ENCODE data around the gene MOB2.
A peak's percentile ranks its signal among the peaks of the same experiment; 100 is the strongest.

MOB2 gene, protein sequence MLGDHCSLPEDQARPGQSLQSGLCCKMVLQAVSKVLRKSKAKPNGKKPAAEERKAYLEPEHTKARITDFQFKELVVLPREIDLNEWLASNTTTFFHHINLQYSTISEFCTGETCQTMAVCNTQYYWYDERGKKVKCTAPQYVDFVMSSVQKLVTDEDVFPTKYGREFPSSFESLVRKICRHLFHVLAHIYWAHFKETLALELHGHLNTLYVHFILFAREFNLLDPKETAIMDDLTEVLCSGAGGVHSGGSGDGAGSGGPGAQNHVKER
- 44.5 reads per million, percentile 65 among the genes with 10 or more reads in this experiment for total RNA-seq

DNA sequence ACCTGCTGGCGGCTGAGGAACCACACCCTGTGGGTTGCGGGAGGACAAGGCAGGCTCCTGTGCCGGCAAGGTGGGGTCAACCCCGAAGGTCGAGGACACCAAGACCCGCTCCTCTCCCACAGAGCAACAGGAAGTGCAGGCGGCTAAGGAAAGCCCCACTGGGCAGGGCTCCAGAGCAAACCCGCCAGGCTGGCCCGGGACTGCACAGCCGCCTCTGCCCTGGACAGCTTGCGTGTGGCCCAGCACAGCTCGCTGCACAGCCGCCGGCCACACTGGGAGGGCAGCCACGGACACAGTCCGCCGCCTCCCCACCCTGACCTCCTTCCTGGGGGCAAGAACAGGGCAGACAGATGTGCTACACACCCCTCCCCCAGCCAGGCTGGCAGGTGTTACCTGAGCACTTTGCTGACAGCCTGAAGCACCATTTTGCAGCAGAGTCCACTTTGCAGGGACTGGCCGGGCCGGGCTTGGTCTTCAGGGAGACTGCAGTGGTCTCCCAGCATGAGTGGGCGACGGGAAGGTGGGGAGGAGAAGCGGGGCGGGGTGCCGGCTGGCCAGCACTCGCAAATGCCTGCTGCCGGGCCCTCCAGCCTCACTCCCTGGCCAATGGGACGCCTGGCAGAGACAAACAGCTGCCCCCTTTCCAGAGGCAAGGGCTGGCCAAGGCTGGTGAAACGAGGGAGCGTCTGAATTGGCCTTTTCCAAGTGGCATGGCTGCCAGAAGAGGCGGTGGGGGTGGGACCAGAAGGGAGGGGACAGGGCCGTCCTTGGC is at the start of gene MOB2:
Gene MOB2 (minus strand): TSS at position 726 of the 772 bp plus-strand sequence. CDS start 223 bp downstream, at position 503.
- no peak for DNase-seq

DNA sequence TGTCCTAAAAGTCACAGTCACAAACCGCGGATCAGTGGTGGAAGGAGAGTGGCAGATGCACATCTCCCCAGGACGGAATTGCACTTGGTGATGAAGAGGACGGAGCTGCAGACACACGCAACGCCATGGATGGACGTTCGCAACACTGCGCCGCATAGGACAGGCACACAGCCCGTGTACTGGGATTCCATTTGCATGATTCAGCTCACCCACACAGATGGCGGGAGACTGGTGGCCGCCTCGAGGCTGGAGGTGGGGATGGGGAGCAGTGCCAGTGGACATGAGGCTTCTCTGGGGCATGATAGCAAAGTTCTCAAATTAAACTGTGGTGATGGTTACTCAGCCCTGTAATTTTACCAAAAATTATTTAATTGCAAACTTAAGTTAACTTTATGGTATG is 48.1 kb upstream of the MOB2 start:
- no peak for DNase-seq

DNA sequence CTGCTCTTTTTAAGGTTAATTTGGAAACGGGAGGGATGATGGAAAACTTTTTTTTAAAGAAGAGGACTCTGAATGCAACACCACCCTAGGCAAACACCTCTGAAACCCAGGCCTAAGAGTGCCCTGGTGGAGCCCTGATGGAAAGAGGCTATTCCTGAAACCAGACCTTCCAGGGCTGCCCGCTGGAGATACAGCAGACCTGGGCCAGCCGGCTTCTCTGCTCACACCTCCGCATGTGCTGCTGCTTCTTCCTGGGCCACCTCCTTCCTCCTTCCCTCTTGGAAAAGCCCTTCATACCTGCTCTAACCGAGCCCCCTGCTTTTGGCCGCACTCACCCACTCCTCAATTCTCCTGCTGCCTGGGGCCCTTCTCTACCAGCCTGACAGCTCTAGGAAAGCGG is 47.6 kb upstream of the MOB2 start:
- no peak for DNase-seq

DNA sequence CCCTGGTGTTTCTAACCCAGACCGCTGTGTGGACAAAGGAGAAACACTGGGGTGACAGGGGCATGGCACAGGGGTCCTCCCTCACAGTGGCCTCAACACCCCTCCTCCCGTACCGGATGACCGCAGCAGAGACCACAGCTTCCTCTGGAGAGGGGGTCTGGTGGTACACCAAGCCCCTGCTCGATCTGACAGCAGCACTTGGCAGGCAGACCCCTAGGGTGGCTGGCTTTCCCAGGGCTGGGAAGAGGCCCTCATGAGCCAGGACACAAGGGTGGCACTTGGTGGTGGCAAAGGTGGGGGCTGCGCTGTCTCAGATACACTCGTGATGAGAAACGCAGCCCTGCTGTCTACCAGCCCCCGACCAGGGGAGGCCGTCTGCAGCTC is 46.8 kb upstream of the MOB2 start:
- no peak for DNase-seq

DNA sequence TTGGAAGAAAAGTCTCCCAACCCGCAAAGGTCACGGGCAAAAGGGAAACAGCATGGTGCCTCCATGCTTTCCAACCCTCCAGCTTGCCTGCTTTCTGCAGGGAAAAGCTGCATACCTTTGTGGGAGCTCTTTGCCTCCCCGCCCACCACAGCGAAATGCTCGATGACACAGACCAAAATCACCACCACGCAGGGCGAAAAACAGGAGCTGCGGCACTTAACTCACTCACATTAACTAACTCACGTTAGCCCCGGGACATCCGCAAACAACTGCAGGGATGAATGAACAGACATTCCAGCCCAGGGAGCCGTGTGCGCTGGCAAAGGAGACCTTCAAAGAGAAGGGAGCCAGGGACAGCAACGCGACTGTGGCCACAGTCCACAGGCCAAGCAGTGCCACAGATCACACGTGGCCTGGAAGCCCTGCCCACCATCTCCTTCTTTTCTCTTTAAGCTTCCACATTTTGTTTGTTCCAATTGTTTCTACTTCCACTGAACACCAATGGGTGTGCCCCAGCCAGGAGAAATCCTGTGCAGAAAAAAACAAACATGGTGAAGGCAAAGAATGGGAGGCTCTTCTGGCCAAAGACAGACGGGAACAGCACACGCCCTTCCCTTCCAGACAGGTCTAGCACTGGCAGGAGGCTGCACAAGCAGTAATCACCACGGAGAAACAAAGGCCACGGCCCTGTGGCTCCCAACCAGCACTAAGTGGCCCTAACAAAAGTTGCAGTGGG is 46.2 kb upstream of the MOB2 start:
- DNase-seq, result no peak

DNA sequence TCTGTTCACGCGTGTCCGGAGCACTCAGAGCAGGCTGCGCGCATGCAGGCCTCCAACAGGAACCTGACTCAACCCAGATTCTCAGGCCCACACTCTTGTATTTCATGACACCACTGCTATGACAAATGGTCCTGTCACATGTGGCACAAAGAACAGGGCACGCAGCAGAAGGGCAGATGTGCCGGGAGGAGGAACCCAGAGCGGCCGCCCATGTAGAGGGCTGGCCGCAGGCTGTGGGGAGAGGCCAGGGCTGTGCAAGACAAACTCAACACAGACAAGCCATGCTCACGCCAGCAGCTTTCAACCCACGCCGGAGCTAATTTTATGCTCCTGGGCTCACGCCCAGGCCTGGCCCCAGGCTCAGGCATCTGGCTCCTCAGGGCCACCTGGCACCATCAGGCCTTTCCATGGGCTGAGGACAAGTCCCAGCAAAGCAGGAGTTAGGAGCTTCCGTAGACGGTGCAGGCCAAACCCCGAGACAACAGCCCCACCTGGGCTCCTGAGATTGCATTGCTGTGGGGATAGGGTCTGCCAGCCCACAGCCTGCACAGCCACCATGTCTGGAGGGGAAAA is 45.5 kb upstream of the MOB2 start:
- DNase-seq, result no peak

DNA sequence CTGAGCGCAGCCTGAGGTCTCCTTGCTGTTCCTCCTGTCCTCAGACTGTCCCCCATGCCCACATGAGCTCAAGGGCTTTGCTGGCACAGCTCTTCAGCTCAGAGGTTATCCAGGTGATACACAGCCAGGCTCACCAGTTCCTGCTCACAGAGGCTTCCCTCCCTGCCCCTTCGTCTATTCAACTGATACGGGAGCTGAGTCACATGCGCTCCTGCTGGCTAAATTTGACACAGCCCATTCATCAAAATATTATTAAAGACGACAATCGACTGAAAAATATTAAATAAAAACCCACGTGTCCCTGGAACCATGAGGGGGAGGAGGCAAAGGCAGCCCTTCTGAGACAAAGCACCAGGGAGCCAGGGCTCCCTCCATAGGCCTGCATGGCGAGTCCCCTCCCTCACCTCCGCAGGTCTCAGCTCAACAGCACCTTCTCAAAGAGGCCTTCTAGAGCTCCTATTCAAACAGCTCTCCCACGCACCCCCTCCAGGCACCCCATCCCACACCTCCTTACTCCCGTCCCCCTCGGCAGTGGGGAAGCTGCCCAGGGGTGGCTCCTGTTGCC is 45.0 kb upstream of the MOB2 start:
- no peak for DNase-seq

DNA sequence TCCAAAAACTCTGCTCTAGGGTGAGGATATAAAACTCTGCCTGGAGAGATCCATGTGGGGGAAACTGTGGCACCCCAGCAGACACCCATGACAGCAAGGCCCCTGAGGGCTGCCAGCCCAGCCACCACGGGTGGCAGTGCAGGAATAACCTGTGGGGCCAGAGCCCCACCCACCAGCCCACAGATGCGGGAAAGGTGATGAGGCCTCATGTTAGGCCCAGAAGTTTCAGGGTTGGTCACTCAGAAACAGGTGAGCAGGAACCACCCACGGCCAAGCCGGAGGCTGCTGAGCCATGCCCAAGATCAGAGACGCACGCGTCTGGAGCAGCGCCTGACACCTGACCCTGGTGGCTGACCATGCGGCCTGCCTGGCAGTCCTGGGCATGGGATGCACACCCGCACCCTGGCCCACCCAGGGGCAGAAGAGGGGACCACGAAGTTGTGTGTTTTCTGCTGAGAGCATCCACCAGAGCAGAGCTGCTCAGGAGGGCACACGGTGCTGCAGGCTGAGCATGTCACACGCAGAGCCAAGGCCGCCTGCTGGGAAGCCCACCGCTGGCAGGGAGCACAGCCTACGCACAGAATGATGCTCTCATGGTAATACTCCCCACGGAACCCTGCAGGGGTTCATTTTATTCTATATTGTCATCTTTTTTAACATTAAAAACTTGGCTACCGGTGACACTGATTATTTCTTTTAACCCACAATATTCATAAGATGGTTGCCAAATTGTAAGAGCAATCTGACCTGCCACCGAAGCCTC is 44.3 kb upstream of the MOB2 start:
- DNase-seq, result no peak

DNA sequence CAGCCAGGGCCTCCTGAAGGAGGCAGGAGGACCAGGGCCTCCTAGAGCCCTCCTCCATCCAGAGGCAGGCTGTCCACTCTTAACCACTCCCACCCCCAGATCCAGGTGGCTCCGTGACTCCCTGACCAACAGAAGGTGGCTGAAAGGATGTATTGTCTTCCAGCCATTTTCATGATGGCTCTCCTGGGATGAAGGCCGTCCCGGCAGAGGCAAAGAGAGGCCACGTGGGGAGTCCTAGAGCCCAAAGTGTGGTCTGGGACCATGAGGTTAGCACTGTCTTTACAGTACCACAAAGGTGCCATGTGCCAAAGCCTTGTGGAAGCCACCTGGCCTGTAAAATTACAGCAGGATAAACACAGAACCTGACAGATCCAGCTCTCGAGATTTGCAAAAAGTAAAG is 43.2 kb upstream of the MOB2 start:
- no peak for DNase-seq

DNA sequence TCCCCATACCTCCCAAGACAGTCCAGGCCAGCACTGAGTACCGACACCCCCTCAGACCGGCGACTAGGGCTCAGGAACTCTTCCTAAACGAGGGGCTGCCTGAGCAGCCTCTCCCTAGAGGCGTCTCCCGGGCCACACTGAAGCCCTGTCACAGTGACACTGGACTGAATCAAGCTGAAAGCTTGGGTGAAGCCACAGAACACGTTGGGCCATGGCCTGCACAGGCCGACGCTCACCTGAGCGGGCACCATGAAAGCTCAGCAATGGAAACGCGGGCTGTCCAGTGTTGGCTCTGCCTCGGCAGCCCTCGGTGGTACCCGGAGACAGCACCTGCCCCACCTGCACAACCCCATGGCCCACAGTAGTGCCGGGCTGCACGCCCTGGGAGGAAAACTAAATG is 42.7 kb upstream of the MOB2 start:
- no peak for DNase-seq

DNA sequence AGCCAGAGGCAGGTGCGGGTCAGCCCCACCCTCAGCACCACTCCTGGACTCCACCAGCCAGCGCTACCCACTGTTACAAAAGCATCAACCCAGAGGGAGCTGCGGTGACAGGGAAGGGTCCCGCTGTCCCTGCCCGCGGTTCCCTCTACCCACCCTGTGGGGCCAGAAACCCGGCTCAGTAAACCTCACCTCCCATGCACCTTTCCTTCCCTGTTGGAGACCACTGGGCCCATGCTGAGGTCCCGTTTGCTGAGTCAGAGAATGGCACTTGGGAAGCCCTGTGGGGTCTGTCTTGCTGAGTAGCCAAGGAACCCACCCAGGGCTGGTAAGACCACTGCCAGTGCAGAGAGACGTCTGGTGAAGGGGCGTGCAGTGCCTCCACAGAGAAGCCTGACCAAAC is 42.1 kb upstream of the MOB2 start:
- DNase-seq, result no peak

DNA sequence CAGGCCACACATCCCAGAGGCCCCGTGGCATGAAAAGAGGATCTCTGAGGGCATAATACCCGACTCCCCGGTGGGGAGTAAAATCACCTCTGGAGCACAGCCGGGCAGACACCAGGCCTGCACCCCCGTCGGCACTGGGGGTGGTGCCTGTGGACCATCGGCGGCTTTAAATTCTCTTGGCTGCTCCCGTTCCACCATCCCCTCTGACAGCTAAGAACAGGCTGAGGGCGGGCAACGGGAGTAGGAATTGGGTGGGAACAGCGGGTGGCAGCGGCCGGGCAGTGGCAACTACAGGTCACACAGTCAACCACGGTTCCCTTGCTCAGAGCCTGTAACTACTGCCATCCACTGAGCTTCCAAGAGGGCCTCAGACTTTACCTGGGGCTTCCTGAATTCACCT is 40.2 kb upstream of the MOB2 start:
- DNase-seq, result no peak

DNA sequence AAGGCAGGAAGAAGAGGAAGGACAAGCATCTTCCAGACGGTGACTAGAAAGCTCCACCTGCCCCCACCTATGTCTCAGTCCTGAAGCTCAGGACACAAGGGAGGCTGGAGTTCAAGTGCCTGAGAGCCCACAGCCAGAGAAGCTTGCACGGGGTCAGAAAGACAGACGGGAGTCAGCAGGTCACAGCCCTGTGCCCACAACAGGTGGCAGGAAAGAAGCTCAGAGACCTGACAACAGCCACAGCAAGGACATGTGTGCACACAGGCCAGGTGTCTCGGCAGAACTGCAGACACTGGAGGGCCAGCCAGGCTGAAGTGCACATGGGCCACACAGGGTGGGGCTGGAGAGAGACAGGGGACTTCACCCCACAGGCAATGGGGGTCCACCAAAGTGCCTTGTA is 37.2 kb upstream of the MOB2 start:
- DNase-seq, result no peak

DNA sequence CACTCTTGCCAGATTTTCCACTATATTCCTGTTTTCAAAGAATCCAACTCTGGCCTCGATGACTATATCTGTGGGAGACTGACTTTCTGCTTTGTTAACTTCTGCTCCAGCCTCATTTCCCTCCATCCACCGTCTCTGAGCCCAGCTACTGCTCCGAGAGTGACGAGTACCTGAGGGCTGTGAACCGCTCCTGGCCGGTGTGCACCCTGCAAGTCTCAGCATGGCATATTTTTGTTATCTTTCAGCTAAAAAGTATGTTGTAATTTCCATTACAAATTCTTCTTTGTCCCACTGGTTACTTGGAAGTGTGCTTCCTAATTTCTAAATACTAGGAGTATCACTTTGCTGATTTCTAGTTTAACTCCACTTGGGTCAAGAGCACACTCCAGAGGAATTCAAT is 36.5 kb upstream of the MOB2 start:
- no peak for DNase-seq

DNA sequence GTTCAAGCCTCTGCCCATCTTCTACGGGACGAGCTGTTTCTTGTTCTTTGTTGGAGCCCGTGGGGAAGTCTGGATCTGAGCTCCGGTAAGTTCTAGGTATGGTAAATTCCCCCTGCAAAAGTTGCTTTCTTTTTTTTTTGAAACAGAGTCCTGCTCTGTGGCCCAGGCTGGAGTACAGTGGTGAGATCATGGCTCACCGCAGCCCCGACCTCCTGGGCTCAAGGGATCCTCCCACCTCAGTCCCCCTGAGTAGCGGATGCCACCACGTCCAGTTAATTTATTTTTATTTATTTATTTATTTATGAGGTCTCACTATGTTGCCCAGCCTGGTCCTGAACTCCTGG is 35.5 kb upstream of the MOB2 start:
- DNase-seq, result no peak

DNA sequence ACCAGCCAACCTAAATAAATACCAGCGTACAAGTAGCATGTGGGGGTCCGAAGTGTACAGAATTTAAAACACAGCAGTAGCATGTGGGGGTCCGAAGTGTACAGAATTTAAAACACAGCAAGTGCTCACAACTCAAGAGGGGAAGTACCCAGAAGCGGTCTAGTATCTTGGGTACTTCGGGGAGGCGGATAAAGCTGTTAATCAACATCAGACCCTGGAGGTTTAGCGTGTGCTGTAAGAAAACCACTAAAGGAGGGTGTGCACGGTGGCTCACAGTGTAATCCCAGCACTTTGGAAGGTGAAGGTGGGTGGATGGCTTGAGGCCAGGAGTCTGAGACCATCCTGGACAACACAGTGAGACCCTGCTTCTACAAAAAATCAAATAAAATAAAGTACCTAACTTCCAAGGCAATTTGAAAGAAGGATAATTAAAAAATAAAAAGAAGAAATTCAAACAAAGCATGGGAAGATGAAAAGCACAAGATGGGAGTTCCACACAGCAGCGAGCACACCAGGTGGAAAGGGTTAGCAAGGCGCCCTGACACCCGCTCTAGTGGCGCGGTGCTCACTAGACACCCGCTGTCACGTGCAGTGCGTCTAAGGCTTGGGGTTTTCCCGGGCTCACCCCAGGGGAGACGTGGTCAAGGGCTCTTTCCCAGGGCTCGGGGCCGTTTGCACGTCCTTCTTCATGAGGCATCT is 35.0 kb upstream of the MOB2 start:
- no peak for DNase-seq

DNA sequence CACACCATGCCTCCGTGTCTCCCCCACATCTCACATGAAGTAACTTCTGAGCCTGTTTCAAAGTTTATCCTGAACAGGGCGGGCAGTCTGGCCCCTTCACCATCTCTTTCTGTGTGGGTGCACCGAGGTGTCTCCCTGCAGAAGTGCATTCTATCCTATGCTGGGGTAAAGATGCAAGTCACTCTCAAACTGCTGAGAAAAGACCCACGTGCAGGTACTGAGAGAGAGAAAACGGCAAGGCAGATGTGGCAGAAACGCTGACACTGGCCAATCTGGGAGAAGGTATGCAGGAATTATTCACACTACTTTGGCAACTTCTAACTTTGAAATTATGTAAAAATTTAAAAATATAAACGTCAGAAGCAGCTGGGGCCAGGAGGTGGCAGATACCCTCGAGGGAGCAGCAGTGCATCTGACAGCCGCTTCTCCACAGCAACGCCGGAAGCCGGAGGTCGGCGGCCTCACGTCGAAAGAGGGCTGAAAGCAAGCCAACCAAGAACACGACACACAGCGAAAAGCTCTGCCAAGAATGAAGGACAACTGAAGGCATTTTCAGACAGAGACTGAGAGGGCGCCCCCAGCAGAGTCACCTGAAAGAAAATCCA is 34.2 kb upstream of the MOB2 start:
- DNase-seq, result no peak

DNA sequence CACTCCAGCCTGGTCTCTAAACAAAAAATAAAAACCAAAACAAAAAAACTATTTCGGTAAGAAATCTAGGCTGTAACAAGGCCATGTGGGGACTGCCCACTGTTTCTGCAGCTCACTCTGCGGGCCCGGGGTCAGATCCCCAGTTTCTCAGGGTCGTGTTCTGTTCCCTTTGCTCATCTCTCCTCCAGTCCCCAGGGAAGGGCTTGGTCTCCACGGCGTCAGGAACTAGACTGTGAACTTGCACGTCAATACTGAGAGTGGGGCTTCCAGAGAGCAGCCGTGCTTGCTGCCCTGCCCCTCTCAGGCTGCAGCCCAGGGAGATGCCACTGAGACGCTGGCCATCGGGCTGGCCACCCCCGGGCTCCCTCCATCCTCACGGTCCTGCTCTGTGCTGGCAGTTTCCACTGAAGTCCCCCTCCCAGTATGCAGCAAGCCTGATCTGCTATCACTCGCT is 33.7 kb upstream of the MOB2 start:
- no peak for DNase-seq

DNA sequence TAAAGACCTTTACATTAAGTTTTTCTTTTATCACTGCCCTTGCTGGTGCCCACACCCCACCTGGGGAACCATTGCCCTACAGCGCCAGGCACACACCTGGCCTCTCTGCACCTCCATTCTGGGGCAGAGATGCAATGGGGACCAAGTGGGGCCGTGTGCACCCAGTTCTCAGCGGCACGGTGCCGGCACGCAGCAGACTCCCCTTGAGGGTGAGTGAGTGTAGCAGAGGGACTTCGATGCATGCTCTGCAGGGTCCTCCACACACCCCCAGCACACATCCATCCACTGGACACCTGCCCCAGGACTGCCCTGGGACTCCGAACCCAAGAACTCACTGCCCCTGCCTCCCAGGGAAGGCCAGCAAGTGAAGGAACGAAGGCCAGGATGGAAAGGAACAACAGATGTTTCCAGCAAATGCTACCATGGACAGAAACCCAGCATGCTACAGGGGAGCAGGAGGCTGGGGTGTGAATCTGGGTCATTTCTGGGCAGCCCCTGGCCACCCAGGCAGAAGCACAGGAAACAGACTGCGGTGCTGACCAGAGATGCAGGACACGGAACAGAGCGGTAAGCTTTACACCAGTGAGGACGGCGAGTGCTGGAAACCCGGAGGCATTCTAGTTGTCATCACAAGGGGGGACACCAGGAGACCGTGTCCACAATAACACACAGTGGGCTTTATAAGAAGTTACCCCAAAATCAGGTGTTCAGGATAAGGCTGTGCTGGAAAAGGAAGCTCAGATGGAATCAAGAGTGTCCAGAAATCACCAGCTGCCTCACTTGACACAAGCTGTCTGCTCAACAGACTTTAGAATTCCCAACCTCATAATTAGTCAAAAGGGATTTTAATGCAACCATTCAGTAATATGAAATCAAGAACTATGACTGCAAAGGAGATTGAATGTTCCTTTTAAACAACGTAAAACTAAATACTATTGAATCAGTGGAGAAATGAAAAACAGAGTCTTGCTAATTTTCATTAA is 32.7 kb upstream of the MOB2 start:
- DNase-seq, result no peak

DNA sequence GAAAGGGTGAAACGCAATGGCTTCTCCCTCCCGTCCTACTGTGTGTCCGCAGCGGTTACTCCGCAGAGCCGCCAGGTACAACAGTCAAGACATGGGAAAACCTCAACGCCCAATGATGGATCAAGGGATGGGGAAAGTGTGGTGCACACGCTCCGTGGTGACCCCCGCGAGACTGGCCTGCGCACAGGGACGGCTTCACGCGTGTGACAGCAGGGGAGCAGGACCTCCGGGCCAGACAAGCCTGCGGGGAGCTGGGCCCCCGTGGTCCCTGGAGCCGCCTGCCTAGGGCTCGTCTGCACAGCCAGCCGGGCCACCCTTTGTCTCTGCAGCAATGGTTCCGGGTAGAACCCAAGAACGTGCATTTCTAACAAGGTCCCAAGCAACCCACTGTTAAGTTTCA is 31.7 kb upstream of the MOB2 start:
- no peak for DNase-seq
